ENCODE results near the gene BTLA. TPM values are rescaled to one million over a fixed set of nuclear protein-coding genes. Genes with fewer than 3 reads are reported as not detected.

Gene BTLA
- polyA plus RNA-seq, 3 donors: 0.05 TPM; not detected in 2

- peaks cover 15% of the 10 kb centered on the region for H3K4me1 Mint-ChIP-seq
- Histone ChIP-seq H3K27me3 (ENCODE audit: control insufficient read depth in 2 of 2, insufficient read depth in 2 of 2, low read length in 2 of 2) (no peaks in the 10 kb centered on the region), H3K27ac (ENCODE audit: low read depth in 1 of 2, low read length in 2 of 2) (no peak overlapping the region), H4K20me1 (ENCODE audit: insufficient read depth, low read length) (no peaks in the 10 kb centered on the region), H3K4me2 (replicated peaks; ENCODE audit: extremely low read depth, low read length, poor library complexity, severe bottlenecking) (no peak overlapping the region), H3K4me3 (replicated peaks in 1 of 3; ENCODE audit: low read depth in 2 of 3, low read length in 3 of 3) (no peak overlapping the region), H3K4me1 (ENCODE audit: control insufficient read depth in 1 of 2, insufficient read depth in 2 of 2, low read length in 2 of 2) (no peaks in the 10 kb centered on the region), H3K79me2 (ENCODE audit: insufficient read depth, low read length) (no peaks in the 10 kb centered on the region), H2AFZ (ENCODE audit: insufficient read depth, low read depth, low read length, poor library complexity, severe bottlenecking) (no peak overlapping the region), H3K9ac (ENCODE audit: insufficient read depth, low read length, poor library complexity, severe bottlenecking) (no peak overlapping the region), H3K9me3 (replicated peaks in 1 of 2; ENCODE audit: control insufficient read depth in 1 of 2, insufficient read depth in 1 of 2, low read length in 2 of 2) (no peaks in the 10 kb centered on the region), H3K36me3 (replicated peaks in 1 of 2; ENCODE audit: control insufficient read depth in 1 of 2, insufficient read depth in 2 of 2, low read length in 2 of 2) (no peaks in the 10 kb centered on the region)
- peaks cover 0 to 2% (median 0%) of the 10 kb centered on the region in 3 donors for H3K27me3 Mint-ChIP-seq (ENCODE audit: low read depth in 3 of 3)
- no peak for DNase-seq
- no peak for TF ChIP-seq CTCF (IDR thresholded peaks at IDR 0.05)
- intact Hi-C loops (cut with micrococcal nuclease): no loop called here
- no peak overlapping the region for H3K27ac Mint-ChIP-seq
- no peaks in the 10 kb centered on the region for H3K36me3 Mint-ChIP-seq
- no peak overlapping the region for H3K4me3 Mint-ChIP-seq
- peaks cover 0 to 6% (median 0%) of the 10 kb centered on the region in 7 donors for H3K9me3 Mint-ChIP-seq
Measured at GRCh38 chr3:112456147-112456546, 43.1 kb downstream of the BTLA start.

GRCh38 chr3:112448939-112449338 is 50.3 kb downstream of the BTLA start:
- DNase-seq: no peak
- Histone ChIP-seq H3K79me2 (ENCODE audit: insufficient read depth, low read length) (no peaks in the 10 kb centered on the region), H3K4me2 (replicated peaks; ENCODE audit: extremely low read depth, low read length, poor library complexity, severe bottlenecking) (no peak overlapping the region), H3K27me3 (ENCODE audit: control insufficient read depth in 2 of 2, insufficient read depth in 2 of 2, low read length in 2 of 2) (no peaks in the 10 kb centered on the region), H3K27ac (ENCODE audit: low read depth in 1 of 2, low read length in 2 of 2) (no peak overlapping the region), H4K20me1 (ENCODE audit: insufficient read depth, low read length) (no peaks in the 10 kb centered on the region), H3K9ac (ENCODE audit: insufficient read depth, low read length, poor library complexity, severe bottlenecking) (no peak overlapping the region), H3K36me3 (replicated peaks in 1 of 2; ENCODE audit: control insufficient read depth in 1 of 2, insufficient read depth in 2 of 2, low read length in 2 of 2) (no peaks in the 10 kb centered on the region), H3K4me3 (replicated peaks in 1 of 3; ENCODE audit: low read depth in 2 of 3, low read length in 3 of 3) (no peak overlapping the region), H3K4me1 (ENCODE audit: control insufficient read depth in 1 of 2, insufficient read depth in 2 of 2, low read length in 2 of 2) (peaks cover 0 to 4% of the 10 kb centered on the region in 2 donors), H3K9me3 (replicated peaks in 1 of 2; ENCODE audit: control insufficient read depth in 1 of 2, insufficient read depth in 1 of 2, low read length in 2 of 2) (peaks cover 0 to 3% of the 10 kb centered on the region in 2 donors), H2AFZ (ENCODE audit: insufficient read depth, low read depth, low read length, poor library complexity, severe bottlenecking) (no peak overlapping the region)
- Mint-ChIP-seq H3K4me3 (no peak overlapping the region), H3K36me3 (no peaks in the 10 kb centered on the region), H3K27ac (no peak overlapping the region), H3K4me1 (peaks cover 10% of the 10 kb centered on the region), H3K9me3 (peaks cover 0 to 3% (median 0%) of the 10 kb centered on the region in 7 donors), H3K27me3 (ENCODE audit: low read depth in 3 of 3) (peaks cover 0 to 2% (median 0%) of the 10 kb centered on the region in 3 donors)
- intact Hi-C loops (cut with micrococcal nuclease): no loop called here
- no peak for TF ChIP-seq CTCF (IDR thresholded peaks at IDR 0.05)
- WGBS (ENCODE audit: insufficient coverage): no CpG with 5 or more reads among the region's 1 CpG

Measured in CD14-positive monocyte (primary cell).